GM19023 (cell line): ENCODE measurements around the gene PPP4R3B.

Source experiments
- ATAC-seq: cut with Tn5 transposase; IDR thresholded peaks from one replicate; pipeline ENCODE4 v1.9.1; 2021; ENCODE audit warnings: mild to moderate bottlenecking, moderate library complexity; ENCODE audit not compliant: unreplicated experiment

Gene PPP4R3B

GRCh38 chr2:55519938-55520885 lies 97.2 kb downstream of the PPP4R3B start:
- ATAC-seq, result peak; percentile 18

DNA sequence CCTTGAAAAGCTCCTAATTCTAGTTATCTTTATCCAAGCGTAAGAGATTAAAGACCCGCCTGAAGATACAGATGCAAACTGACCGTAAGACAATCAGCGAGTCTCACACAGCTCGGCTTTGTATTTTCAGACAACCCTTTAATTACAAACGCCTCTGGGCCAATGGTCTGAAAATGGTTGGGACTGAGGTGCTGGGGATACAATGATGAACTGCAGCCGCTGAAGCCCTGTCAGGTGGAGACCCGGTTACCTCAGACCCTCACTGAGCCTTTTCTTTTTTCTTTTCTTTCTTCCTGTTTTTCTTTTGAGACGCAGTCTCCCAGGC lies 98.6 kb downstream of the PPP4R3B start:
- peak; percentile 12 for ATAC-seq

- no peak for ATAC-seq
Observed at GRCh38 chr2:55511508-55512124, 105.8 kb downstream of the PPP4R3B start.

DNA sequence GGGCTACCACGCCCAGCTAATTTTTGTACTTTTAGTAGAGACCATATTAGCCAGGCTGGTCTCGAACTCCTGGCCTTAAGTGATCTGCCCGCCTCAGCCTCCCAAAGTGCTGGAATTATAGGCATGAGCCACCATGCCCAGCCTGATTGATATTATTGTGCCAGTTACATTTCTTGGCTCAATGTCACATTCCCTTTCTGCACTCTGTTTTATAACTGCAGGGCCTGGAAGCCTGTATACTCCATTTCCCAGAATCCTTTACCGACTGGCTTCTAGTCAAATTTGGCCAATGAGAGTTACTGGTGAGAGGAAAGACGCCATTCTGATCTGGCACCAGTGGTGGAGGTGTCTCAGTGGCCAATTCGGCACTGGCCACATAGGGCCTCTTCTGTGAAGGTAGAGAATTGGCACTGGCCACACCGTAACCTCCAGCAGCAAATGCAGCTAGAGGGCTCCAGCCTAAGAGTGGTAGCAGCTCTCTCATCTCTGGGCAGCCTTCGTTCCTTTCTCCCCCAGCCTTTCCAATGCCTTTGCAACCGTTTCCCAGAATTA lies 114.8 kb downstream of the PPP4R3B start:
- ATAC-seq, result no peak

DNA sequence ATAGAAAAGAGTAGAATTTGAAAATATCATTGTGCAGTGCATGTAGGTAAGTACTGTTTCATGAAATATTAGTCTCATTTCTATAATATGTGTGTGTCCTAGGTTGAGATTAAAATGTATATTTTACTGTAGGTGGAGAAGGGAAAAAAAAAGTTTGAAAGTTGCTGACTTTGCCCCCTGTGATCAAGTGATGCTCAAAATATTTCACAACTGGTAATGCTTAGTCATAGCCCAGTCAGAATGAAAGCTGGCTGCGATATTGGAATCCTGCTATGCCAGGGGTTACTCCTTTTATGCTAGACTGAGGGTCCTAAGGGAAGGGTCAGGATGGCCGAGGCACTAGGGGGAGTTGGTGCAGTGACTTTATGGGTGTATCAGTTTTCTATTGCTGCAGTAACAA lies 117.4 kb downstream of the PPP4R3B start:
- ATAC-seq, result no peak

DNA sequence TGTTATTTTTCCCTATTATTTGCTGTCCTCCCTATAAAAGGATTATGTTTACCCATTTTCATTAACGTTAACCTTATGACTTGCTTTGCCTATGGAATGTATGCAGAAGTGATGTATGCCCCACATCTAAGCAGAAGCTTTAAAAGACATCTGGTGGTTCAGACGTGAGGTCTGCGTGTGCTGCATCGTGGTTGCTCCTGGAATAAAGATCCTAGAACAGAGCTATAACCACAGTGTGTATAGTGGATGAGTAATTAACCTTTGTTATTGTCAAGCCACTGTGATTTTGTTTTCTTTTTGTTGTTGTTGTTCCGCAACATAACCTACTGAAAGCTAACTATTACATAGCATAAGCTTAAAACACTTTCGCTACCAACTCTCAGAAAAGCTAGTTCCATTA lies 118.8 kb downstream of the PPP4R3B start:
- ATAC-seq, result no peak
